ENCODE results near the gene SOCS6. TPM values are rescaled to one million over a fixed set of nuclear protein-coding genes. Genes with fewer than 3 reads are reported as not detected.

SOCS6 gene
- total and polyA plus RNA-seq, 2 donors (not counting 1 experiment from before 2014, with no cell fraction given) = 0.25 to 0.99 TPM

DNA sequence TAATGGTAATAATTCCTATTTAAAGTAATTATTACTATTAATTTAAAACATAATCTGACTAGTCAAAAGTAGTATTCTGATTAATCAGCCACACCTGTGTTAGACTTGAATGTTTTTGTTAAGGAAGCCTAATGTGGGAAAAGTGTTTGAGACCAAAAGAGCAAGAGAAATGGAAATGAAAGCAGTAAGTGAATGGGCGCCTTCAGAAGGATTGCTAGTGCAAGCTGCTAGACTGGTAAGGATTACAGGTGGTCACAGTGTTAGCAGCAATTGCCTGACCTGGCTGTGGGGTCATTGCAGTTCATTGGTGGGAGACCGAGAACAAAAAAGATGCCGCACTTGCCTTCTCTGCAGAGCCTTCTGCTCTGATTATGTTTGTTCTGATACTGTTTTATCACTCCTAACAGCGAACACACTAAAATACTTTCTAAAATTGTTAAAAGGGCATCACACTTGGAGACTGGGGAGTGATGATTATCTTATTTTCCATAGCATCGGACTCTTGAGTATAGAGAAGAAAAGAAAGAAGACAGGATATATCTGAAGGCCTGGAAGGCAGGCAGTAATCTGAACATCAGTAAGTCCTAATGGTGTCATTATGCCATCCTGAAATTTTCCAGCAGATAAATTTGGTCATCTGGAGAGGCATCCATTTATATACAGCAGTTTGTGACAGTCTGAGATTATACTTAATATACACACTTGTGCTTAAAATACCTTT lies 5.8 kb downstream of the SOCS6 start:
- Histone ChIP-seq H4K20me1 (ENCODE audit: control insufficient read depth, insufficient read depth, low read length, poor library complexity, severe bottlenecking) (no peaks in the 10 kb centered on the region), H3K27ac (ENCODE audit: low read length in 2 of 2) (no peak overlapping the region), H3K4me1 (ENCODE audit: control insufficient read depth in 2 of 2, insufficient read depth in 2 of 2, low read length in 2 of 2) (peaks cover 4 to 9% of the 10 kb centered on the region in 2 donors), H3K9ac (ENCODE audit: low read length) (no peak overlapping the region), H3K27me3 (replicated peaks in 1 of 4; ENCODE audit: control extremely low read depth in 1 of 4, control insufficient read depth in 3 of 4, insufficient read depth in 4 of 4, low read length in 3 of 4) (peaks cover 0 to 7% (median 5%) of the 10 kb centered on the region in 4 experiments), H3K4me3 (ENCODE audit: control extremely low read depth in 1 of 5, extremely low read depth in 1 of 5, insufficient read depth in 1 of 5, low read depth in 2 of 5, low read length in 4 of 5) (no peak overlapping the region), H3K9me3 (ENCODE audit: control extremely low read depth in 1 of 3, control insufficient read depth in 2 of 3, insufficient read depth in 1 of 3, low read length in 2 of 3) (no peaks in the 10 kb centered on the region), H3K79me2 (ENCODE audit: control insufficient read depth, insufficient read depth, low read length) (no peaks in the 10 kb centered on the region), H3K36me3 (replicated peaks in 1 of 2; ENCODE audit: control extremely low read depth in 1 of 2, control insufficient read depth in 1 of 2, extremely low read depth in 1 of 2, insufficient read depth in 2 of 2, low read length in 1 of 2) (no peaks in the 10 kb centered on the region), H2AFZ (ENCODE audit: insufficient read depth, low read depth, low read length, poor library complexity, severe bottlenecking) (no peak overlapping the region), H3K4me2 (replicated peaks; ENCODE audit: low read depth, low read length, poor library complexity, severe bottlenecking) (no peak overlapping the region)
- WGBS (ENCODE audit: insufficient coverage) = 86% methylated on average over 2 of the region's 5 CpGs
- CTCF ChIA-PET = no interaction called here
- H3K27ac Mint-ChIP-seq = no peak overlapping the region
- peaks cover 26% of the 10 kb centered on the region for H3K27me3 Mint-ChIP-seq
- peaks cover 11% of the 10 kb centered on the region for H3K4me1 Mint-ChIP-seq
- no peak for TF ChIP-seq EZH2 (IDR thresholded peaks at IDR 0.05; ENCODE audit: borderline replicate concordance, insufficient read depth, low read depth, low read length, poor library complexity, severe bottlenecking)
- TF ChIP-seq, protein P1, sequence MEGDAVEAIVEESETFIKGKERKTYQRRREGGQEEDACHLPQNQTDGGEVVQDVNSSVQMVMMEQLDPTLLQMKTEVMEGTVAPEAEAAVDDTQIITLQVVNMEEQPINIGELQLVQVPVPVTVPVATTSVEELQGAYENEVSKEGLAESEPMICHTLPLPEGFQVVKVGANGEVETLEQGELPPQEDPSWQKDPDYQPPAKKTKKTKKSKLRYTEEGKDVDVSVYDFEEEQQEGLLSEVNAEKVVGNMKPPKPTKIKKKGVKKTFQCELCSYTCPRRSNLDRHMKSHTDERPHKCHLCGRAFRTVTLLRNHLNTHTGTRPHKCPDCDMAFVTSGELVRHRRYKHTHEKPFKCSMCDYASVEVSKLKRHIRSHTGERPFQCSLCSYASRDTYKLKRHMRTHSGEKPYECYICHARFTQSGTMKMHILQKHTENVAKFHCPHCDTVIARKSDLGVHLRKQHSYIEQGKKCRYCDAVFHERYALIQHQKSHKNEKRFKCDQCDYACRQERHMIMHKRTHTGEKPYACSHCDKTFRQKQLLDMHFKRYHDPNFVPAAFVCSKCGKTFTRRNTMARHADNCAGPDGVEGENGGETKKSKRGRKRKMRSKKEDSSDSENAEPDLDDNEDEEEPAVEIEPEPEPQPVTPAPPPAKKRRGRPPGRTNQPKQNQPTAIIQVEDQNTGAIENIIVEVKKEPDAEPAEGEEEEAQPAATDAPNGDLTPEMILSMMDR (IDR thresholded peaks at IDR 0.05) = no peak
- intact Hi-C loops (cut with micrococcal nuclease) = no loop called here
- POLR2A ChIA-PET = no interaction called here
- DNase-seq = no peak
- no peak overlapping the region for H3K4me3 Mint-ChIP-seq
- ATAC-seq (ENCODE audit: low read depth) = no peak
- H3K9me3 Mint-ChIP-seq (ENCODE audit: insufficient read depth) = no peaks in the 10 kb centered on the region

Measured in B cell (primary cell).